GM23248 (cell line): ENCODE measurements around the gene PDGFRA.

ENCODE experiments used
- EZH2 ChIP-seq: fragments of 200-600 bp; sonication (generic); IDR thresholded peaks from 2 replicates; pipeline ENCODE4 v1.6.1; 2018; ENCODE audit warnings: antibody characterized with exemption, mild to moderate bottlenecking; ENCODE audit not compliant: insufficient read depth, poor library complexity, severe bottlenecking
- EZH2phosphoT487 ChIP-seq: fragments of 200-600 bp; sonication (generic); IDR thresholded peaks from 2 replicates; pipeline ENCODE4 v1.6.1; 2018; ENCODE audit warnings: antibody characterized with exemption, moderate library complexity, mild to moderate bottlenecking, low read depth; ENCODE audit not compliant: insufficient read depth

DNA sequence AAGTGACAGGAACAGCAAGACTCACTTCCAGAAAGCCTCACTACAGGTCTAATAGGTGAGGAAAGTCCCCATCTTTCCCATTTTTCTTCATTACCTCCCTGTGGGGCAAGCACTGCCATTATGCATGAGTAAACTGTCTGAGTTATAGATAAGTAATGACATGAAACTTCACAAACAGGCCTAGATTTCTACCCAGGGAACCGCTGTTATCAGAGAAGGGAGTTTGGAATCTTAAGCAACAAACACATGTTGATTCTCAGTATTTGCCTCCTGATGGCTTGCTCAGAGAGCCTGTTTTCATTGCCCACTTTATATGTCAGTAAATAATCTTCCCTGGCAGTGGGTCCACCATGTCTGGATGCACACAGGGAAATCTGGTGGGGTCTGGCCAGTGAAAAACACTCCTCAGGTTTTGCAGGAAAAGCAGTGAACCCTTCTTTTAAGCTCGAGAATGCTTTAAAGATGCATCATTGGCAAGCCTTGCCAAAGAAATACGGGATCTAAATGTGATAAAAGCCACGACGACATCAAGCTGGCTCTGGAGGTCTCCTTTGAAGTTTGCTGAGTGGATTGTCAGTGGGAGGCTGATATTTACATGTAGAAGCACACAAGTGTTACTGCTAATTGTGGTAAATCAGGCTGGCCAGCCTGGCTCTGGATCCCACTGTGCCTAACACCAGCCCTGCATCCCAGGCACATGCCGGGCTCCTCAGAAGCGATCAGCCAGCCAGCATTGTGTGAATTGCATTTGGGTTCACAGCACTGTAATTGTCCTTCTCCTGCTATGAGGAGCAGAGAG, 25.2 kb downstream of the PDGFRA start:
- no peak for TF ChIP-seq EZH2phosphoT487
- TF ChIP-seq EZH2: no peak
